IMR-90 (cell line): ENCODE data around the gene GRID1. TPM values are rescaled to one million over a fixed set of nuclear protein-coding genes. Genes with fewer than 3 reads are reported as not detected.

ENCODE experiments used
- ATAC-seq: fragments of 200-7000 bp; cut with Tn5 transposase; 2 replicates; pipeline ENCODE4 v1.9.1; 2020; ENCODE audit warnings: low read depth, mild to moderate bottlenecking, moderate library complexity
- BruUV-seq: library from RNA; stranded (reverse); fragments of 400-500 nt; replicated peaks from 2 replicates; lab custom pipeline; 2021; lab: Mats Ljungman, UMichigan
- CTCF ChIA-PET: fragments of 300-600 bp; formaldehyde crosslinking; extraction: SDS; loops from one replicate; lab custom pipeline; 2021; ENCODE audit warnings: antibody characterized with exemption; lab: Yijun Ruan, JAX
- POLR2A ChIA-PET: fragments of 300-600 bp; sonication (Branson Sonifier 250); formaldehyde crosslinking; loops from one replicate; lab custom pipeline; 2022; ENCODE audit warnings: antibody characterized with exemption; ENCODE audit not compliant: unreplicated experiment; lab: Charles Lee
- DNase-seq: peaks from one replicate; pipeline ENCODE4 v3.0.0; 2013
- H2AFZ ChIP-seq: replicated peaks from 2 replicates; pipeline ENCODE3; 2013; ENCODE audit warnings: low read length, mild to moderate bottlenecking; ENCODE audit not compliant: poor library complexity
- H2AK5ac ChIP-seq: 2 replicates; pipeline ENCODE4 v1.6.1; 2013; ENCODE audit warnings: low read depth, low read length, inconsistent platforms
- H2AK9ac ChIP-seq: replicated peaks from 2 replicates; pipeline ENCODE3; 2013; ENCODE audit warnings: mild to moderate bottlenecking, low read depth, low read length, moderate library complexity; ENCODE audit not compliant: poor library complexity
- H2BK120ac ChIP-seq: 2 replicates; pipeline ENCODE4 v1.6.1; 2013; ENCODE audit warnings: low read depth, low read length, inconsistent platforms
- H2BK15ac ChIP-seq: 3 replicates; pipeline ENCODE4 v1.6.1; 2013; ENCODE audit warnings: low read depth, low read length, inconsistent platforms
- H2BK20ac ChIP-seq: 2 replicates; pipeline ENCODE4 v1.6.1; 2013; ENCODE audit warnings: low read depth, mild to moderate bottlenecking, inconsistent platforms, low read length, moderate library complexity
- H2BK5ac ChIP-seq: 2 replicates; pipeline ENCODE4 v1.6.1; 2013; ENCODE audit warnings: mild to moderate bottlenecking, low read depth, low read length, inconsistent platforms; ENCODE audit not compliant: poor library complexity, severe bottlenecking
- H3K14ac ChIP-seq: replicated peaks from 2 replicates; pipeline ENCODE4 v1.6.1; 2013; ENCODE audit warnings: low read depth, low read length, inconsistent platforms
- H3K18ac ChIP-seq: 2 replicates; pipeline ENCODE4 v1.6.1; 2013; ENCODE audit warnings: low read depth, low read length, control low read depth
- H3K23ac ChIP-seq: 2 replicates; pipeline ENCODE4 v1.6.1; 2013; ENCODE audit warnings: low read depth, low read length, inconsistent platforms
- H3K27ac ChIP-seq: 2 replicates; pipeline ENCODE4 v1.5.1; 2013; ENCODE audit warnings: mild to moderate bottlenecking, control low read depth, low read length; ENCODE audit not compliant: insufficient read depth
- H3K27me3 ChIP-seq: 2 replicates; pipeline ENCODE4 v1.6.1; 2013; ENCODE audit warnings: low read length; ENCODE audit not compliant: control insufficient read depth, insufficient read depth
- H3K36me3 ChIP-seq: 2 replicates; pipeline ENCODE4 v1.6.1; 2013; ENCODE audit warnings: low read length, mixed read lengths; ENCODE audit not compliant: control insufficient read depth, insufficient read depth
- H3K4ac ChIP-seq: 2 replicates; pipeline ENCODE4 v1.6.1; 2013; ENCODE audit warnings: low read depth, low read length, inconsistent platforms
- H3K4me1 ChIP-seq: 2 replicates; pipeline ENCODE4 v1.6.1; 2013; ENCODE audit warnings: low read length, mixed read lengths; ENCODE audit not compliant: control insufficient read depth, insufficient read depth
- H3K4me2 ChIP-seq: 2 replicates; pipeline ENCODE4 v1.6.1; 2013; ENCODE audit warnings: low read depth, mild to moderate bottlenecking, control low read depth, low read length, moderate library complexity
- H3K4me3 ChIP-seq: 2 replicates; pipeline ENCODE4 v1.5.1; 2013; ENCODE audit warnings: low read depth, mild to moderate bottlenecking, control low read depth, low read length, moderate library complexity; ENCODE audit not compliant: insufficient read depth
- H3K56ac ChIP-seq: 2 replicates; pipeline ENCODE4 v1.6.1; 2013; ENCODE audit warnings: low read length, inconsistent platforms; ENCODE audit not compliant: insufficient read depth; ENCODE audit errors: extremely low read depth
- H3K79me1 ChIP-seq, 2 experiments: 2 replicates each; pipeline ENCODE4 v1.6.1; 2013; ENCODE audit warnings: low read length in 2 of 2, inconsistent platforms in 1 of 2, low read depth in 1 of 2
- H3K9ac ChIP-seq: 2 replicates; pipeline ENCODE4 v1.6.1; 2013; ENCODE audit warnings: low read depth, low read length, control low read depth
- H3K9me1 ChIP-seq: 2 replicates; pipeline ENCODE4 v1.6.1; 2013; ENCODE audit warnings: low read length, inconsistent platforms; ENCODE audit not compliant: insufficient read depth
- H3K9me3 ChIP-seq: 2 replicates; pipeline ENCODE4 v1.6.1; 2013; ENCODE audit warnings: low read length; ENCODE audit not compliant: control insufficient read depth, insufficient read depth
- H4K20me1 ChIP-seq: 2 replicates; pipeline ENCODE4 v1.6.1; 2013; ENCODE audit warnings: low read length, inconsistent platforms; ENCODE audit not compliant: insufficient read depth
- H4K5ac ChIP-seq: 2 replicates; pipeline ENCODE4 v1.6.1; 2013; ENCODE audit warnings: mild to moderate bottlenecking, low read depth, low read length, control low read depth
- H4K8ac ChIP-seq, 2 experiments: 2 replicates each; pipeline ENCODE4 v1.6.1; 2013; ENCODE audit warnings: low read depth in 2 of 2, low read length in 2 of 2, control low read depth in 1 of 2, inconsistent platforms in 1 of 2
- H4K91ac ChIP-seq: 2 replicates; pipeline ENCODE4 v1.6.1; 2013; ENCODE audit warnings: low read depth, low read length, inconsistent platforms; ENCODE audit not compliant: insufficient read depth
- ELK1 ChIP-seq: fragments of 150-350 bp; IDR thresholded peaks from 2 replicates; pipeline ENCODE4 v1.6.1; 2016; ENCODE audit warnings: low read depth, mild to moderate bottlenecking, low read length, moderate library complexity, borderline replicate concordance
- MAFK ChIP-seq: IDR thresholded peaks from 2 replicates; pipeline ENCODE4 v1.6.1; 2012; ENCODE audit warnings: low read depth, low read length, improper control_type of control experiment
- WGBS, 2 experiments: methylation state at CpG; one replicate each; pipeline versions ENCODE4 v1.1.5 to v1.1.7; 2013; ENCODE audit warnings: missing lambda C conversion rate in 2 of 2; ENCODE audit not compliant: insufficient read length in 1 of 2; ENCODE audit errors: extremely low coverage in 2 of 2; 5-methylcytosine and 5-hydroxymethylcytosine counted together
- dilution Hi-C: fragments of 300-500 bp; cut with HindIII; formaldehyde crosslinking; loops from one replicate; pipeline ENCODE4 v1.14.3; 2018; ENCODE audit warnings: low sequenced_read_pairs; ENCODE audit not compliant: unreplicated experiment
- in situ Hi-C: fragments of 300-500 bp; cut with MboI; formaldehyde crosslinking; loops from 3 replicates; pipeline ENCODE4 v1.14.3; 2019; ENCODE audit warnings: low sequenced_read_pairs, inconsistent platforms, mixed read lengths
- intact Hi-C: fragments of 100-400 bp; cut with micrococcal nuclease; formaldehyde crosslinking; loops from 2 replicates; pipeline ENCODE4 v1.10.0; 2022
- polyA plus RNA-seq, 3 experiments: library from polyadenylated mRNA; depleted of rRNA; stranded (reverse); fragments of >200 nt; gene quantifications; 2 replicates each; pipeline ENCODE4 v1.2.3, GENCODE V29; 2012; ENCODE audit warnings: low replicate concordance in 1 of 3
- total RNA-seq: library from RNA; depleted of rRNA; stranded (reverse); fragments of >200 nt; gene quantifications from 2 replicates; pipeline ENCODE4 v1.2.3, GENCODE V29; 2012

The GRID1 gene
- total and polyA plus RNA-seq, 2 of the 4 experiments (the other 2 are of a cell fraction), result not detected

GRCh38 chr10:85611093-85611740 is 755.4 kb downstream of the GRID1 start:
- POLR2A ChIA-PET, result no interaction called here
- no peak overlapping the region for H3K4me3 ChIP-seq
- H3K23ac ChIP-seq, result no peak overlapping the region
- dilution Hi-C loops, result no loop called here
- no peak overlapping the region for H4K5ac ChIP-seq
- no peak overlapping the region for H4K8ac ChIP-seq
- H2BK120ac ChIP-seq, result no peak overlapping the region
- 20% methylated on average over 1 of the region's 5 CpGs; no CpG with 5 or more reads in 1 of the 2 experiments for WGBS, 2 experiments
- no peak overlapping the region for H3K56ac ChIP-seq
- no peaks in the 10 kb centered on the region for H3K27me3 ChIP-seq
- TF ChIP-seq MAFK, result 0 out of 2 replicates have a peak, but pooled peaks have one; percentile 6
- no peak for TF ChIP-seq ELK1
- intact Hi-C loops, result no loop called here
- no peak overlapping the region for H2BK5ac ChIP-seq
- no peak overlapping the region for H2BK20ac ChIP-seq
- no peaks in the 10 kb centered on the region for H3K9me1 ChIP-seq
- ATAC-seq (no peak), DNase-seq (no peak)
- no peaks in the 10 kb centered on the region for H4K20me1 ChIP-seq
- no peak overlapping the region for H3K4me2 ChIP-seq
- no peak overlapping the region for H3K18ac ChIP-seq
- no peak overlapping the region for H2AFZ ChIP-seq
- no peak overlapping the region for H4K91ac ChIP-seq
- peaks cover 27% of the 10 kb centered on the region for H3K9me3 ChIP-seq
- BruUV-seq, result no TSS peak
- no peak overlapping the region for H3K4ac ChIP-seq
- no peaks in the 10 kb centered on the region for H3K36me3 ChIP-seq
- no peaks in the 10 kb centered on the region for H3K4me1 ChIP-seq
- in situ Hi-C loops, result no loop called here
- H3K14ac ChIP-seq, result no peak overlapping the region
- no peak overlapping the region for H3K27ac ChIP-seq
- H2AK9ac ChIP-seq, result no peak overlapping the region
- CTCF ChIA-PET, result no interaction called here
- no peak overlapping the region for H2AK5ac ChIP-seq
- no peaks in the 10 kb centered on the region for H3K79me1 ChIP-seq
- H2BK15ac ChIP-seq, result no peak overlapping the region
- no peak overlapping the region for H3K9ac ChIP-seq
